Muscle of arm (tissue), 12 donors: ENCODE data around the gene KAT6B. TPM values are rescaled to one million over a fixed set of nuclear protein-coding genes. Genes with fewer than 3 reads are reported as not detected.

Experiments used
- DNase-seq: peaks from one replicate; pipeline ENCODE4 v3.0.0-alpha.2; 2013
- polyA plus RNA-seq, 12 donors: library from polyadenylated mRNA; unstranded; fragments of 120-200 nt; gene quantifications; one replicate each; pipeline ENCODE4 v1.2.1, GENCODE V29; 2013; ENCODE audit not compliant: insufficient read length in 12 of 12

Gene KAT6B
- polyA plus RNA-seq, 12 donors: 17.6 to 37.1 (median 19.7) TPM; not detected in 1

- no peak for DNase-seq
Observed at GRCh38 chr10:74949034-74949832, 122.8 kb downstream of the KAT6B start.

- DNase-seq: no peak
Observed at GRCh38 chr10:74949843-74950765, 123.7 kb downstream of the KAT6B start.

GRCh38 chr10:74953214-74953613 lies 126.8 kb downstream of the KAT6B start:
- DNase-seq: no peak

- DNase-seq: no peak
Observed at GRCh38 chr10:74955796-74956195, 129.4 kb downstream of the KAT6B start.

GRCh38 chr10:74956555-74957111 lies 130.2 kb downstream of the KAT6B start:
- DNase-seq: no peak

GRCh38 chr10:74957285-74957961 lies 131.0 kb downstream of the KAT6B start:
- no peak for DNase-seq

- no peak for DNase-seq
Observed at GRCh38 chr10:74958316-74958715, 131.9 kb downstream of the KAT6B start.

GRCh38 chr10:74960670-74961069 lies 134.3 kb downstream of the KAT6B start:
- no peak for DNase-seq

- DNase-seq: no peak
Observed at GRCh38 chr10:74962517-74962916, 136.1 kb downstream of the KAT6B start.

- no peak for DNase-seq
Observed at GRCh38 chr10:74963549-74963948, 137.1 kb downstream of the KAT6B start.

GRCh38 chr10:74967911-74968666 lies 141.7 kb downstream of the KAT6B start:
- DNase-seq: no peak

- DNase-seq: no peak
Observed at GRCh38 chr10:74968667-74969061, 142.3 kb downstream of the KAT6B start.

- DNase-seq: no peak
Observed at GRCh38 chr10:74969093-74969492, 142.7 kb downstream of the KAT6B start.

GRCh38 chr10:74969530-74969929 lies 143.1 kb downstream of the KAT6B start:
- no peak for DNase-seq

GRCh38 chr10:74973741-74974392 lies 147.5 kb downstream of the KAT6B start:
- no peak for DNase-seq

GRCh38 chr10:74975758-74976157 lies 149.4 kb downstream of the KAT6B start:
- no peak for DNase-seq

- DNase-seq: no peak
Observed at GRCh38 chr10:74976565-74976964, 150.2 kb downstream of the KAT6B start.

- no peak for DNase-seq
Observed at GRCh38 chr10:74977072-74977471, 150.7 kb downstream of the KAT6B start.

GRCh38 chr10:74977913-74978847 lies 151.8 kb downstream of the KAT6B start:
- DNase-seq: no peak
